Measurements from ENCODE around the gene RSPH3. TPM values are rescaled to one million over a fixed set of nuclear protein-coding genes. Genes with fewer than 3 reads are reported as not detected.
"Not testable (repeated sequence)": the region's sequence is repeated elsewhere in the genome, so short reads cannot be mapped to it uniquely, and the experiment has no call there.

RSPH3 gene
- total and polyA plus RNA-seq, 2 of the 8 experiments (the other 6 are each of a cell fraction or from before 2014, with no cell fraction given) = 0.60 to 2.7 TPM

DNA sequence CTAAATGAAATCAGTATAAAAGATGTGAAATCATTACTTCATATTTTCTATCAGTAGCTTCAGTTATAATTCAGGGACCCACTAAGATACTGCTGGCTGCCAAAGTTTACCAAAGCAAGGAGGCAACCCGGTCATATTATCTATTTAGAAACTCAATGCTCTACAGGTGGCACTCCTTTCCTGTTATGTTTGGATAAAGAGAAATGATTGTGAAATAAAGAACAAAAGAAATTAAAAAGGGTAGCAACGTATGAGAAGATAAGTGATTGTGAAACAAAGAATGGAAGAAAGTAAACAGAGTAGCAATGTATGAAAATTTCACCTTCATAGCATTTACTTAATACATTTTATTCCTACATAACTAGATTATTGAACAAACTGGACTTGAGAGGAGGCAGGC, 45.2 kb downstream of the RSPH3 start (continued):
- TF ChIP-seq SIN3A (conservative IDR thresholded peaks at IDR 0.05 in 1 of 2, IDR thresholded peaks at IDR 0.05 in 1 of 2; ENCODE audit: low read depth in 1 of 2, low read length in 2 of 2) = no peak
- no peak for TF ChIP-seq EGR1 (IDR thresholded peaks at IDR 0.05; ENCODE audit: borderline replicate concordance, low read depth, low read length)
- no peak for TF ChIP-seq NRF1 (IDR thresholded peaks at IDR 0.05; ENCODE audit: low read depth, low read length)
- TF ChIP-seq, protein P1, sequence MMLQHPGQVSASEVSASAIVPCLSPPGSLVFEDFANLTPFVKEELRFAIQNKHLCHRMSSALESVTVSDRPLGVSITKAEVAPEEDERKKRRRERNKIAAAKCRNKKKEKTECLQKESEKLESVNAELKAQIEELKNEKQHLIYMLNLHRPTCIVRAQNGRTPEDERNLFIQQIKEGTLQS (IDR thresholded peaks at IDR 0.05; ENCODE audit: insufficient read depth, low read depth, low read length) = no peak

DNA sequence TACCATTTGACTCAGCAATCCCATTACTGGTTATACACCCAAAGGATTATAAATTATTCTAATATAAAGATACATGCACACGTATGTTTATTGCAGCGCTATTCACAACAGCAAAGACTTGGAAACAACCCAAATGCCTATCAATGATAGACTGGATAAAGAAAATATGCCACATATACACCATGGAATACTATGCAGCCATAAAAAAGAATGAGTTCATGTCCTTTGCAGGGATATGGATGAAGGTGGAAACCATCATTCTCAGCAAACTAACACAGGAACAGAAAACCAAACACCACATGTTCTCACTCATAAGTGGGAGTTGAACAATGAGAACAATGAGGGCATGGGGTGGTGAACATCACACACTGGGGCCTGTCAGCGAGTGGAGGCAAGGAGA, 48.0 kb downstream of the RSPH3 start:
- not testable (repeated sequence) for H3K18ac ChIP-seq (ENCODE audit: extremely low read depth, low read length); H3K9ac ChIP-seq (replicated peaks in 1 of 4; ENCODE audit: extremely low read depth in 1 of 4, low read depth in 3 of 4, low read length in 3 of 4); FAIRE-seq; H3K4me1 ChIP-seq (replicated peaks in 1 of 4; ENCODE audit: control insufficient read depth in 3 of 4, insufficient read depth in 4 of 4, low read length in 3 of 4); H3K4ac ChIP-seq (replicated peaks; ENCODE audit: insufficient read length, low read depth, low read length); H3K14ac ChIP-seq (ENCODE audit: insufficient read length); H3K9me3 ChIP-seq (ENCODE audit: insufficient read depth in 2 of 2, low read depth in 1 of 2, low read length in 1 of 2); H3K56ac ChIP-seq (replicated peaks; ENCODE audit: insufficient read length, low read depth, low read length); H2BK20ac ChIP-seq (ENCODE audit: low read length); H4K20me1 ChIP-seq (replicated peaks in 1 of 2; ENCODE audit: control insufficient read depth in 1 of 2, insufficient read depth in 2 of 2, low read length in 2 of 2); H2AK5ac ChIP-seq (ENCODE audit: low read depth, low read length); H3K36me3 ChIP-seq (ENCODE audit: control insufficient read depth in 2 of 4, insufficient read depth in 4 of 4, low read length in 3 of 4); H3K4me3 ChIP-seq (ENCODE audit: extremely low read depth in 1 of 4, insufficient read depth in 2 of 4, low read depth in 3 of 4, low read length in 4 of 4); H2BK15ac ChIP-seq (ENCODE audit: low read length); H4K8ac ChIP-seq (ENCODE audit: extremely low read depth, insufficient read depth, low read length); H3K23ac ChIP-seq (ENCODE audit: insufficient read length); H3K79me1 ChIP-seq (ENCODE audit: low read depth, low read length); H3K79me2 ChIP-seq (ENCODE audit: control insufficient read depth in 1 of 2, insufficient read depth in 2 of 2, low read length in 2 of 2); H4K5ac ChIP-seq (ENCODE audit: insufficient read length, low read depth, low read length); H3K27ac ChIP-seq (ENCODE audit: low read depth, low read length); H2BK12ac ChIP-seq (ENCODE audit: low read depth, low read length); H2BK5ac ChIP-seq (ENCODE audit: low read depth, low read length); H3K27me3 ChIP-seq (replicated peaks in 1 of 4; ENCODE audit: control insufficient read depth in 3 of 4, extremely low read depth in 1 of 4, insufficient read depth in 3 of 4, low read length in 3 of 4); H2AFZ ChIP-seq (ENCODE audit: low read length); H3K23me2 ChIP-seq (ENCODE audit: low read depth, low read length); H3K4me2 ChIP-seq (ENCODE audit: insufficient read depth in 1 of 2, low read depth in 2 of 2, low read length in 2 of 2); DNase-seq (ENCODE audit: low read depth in 1 of 2, low spot score in 2 of 2); H4K91ac ChIP-seq (replicated peaks; ENCODE audit: insufficient read length, low read length); H2BK120ac ChIP-seq (replicated peaks; ENCODE audit: low read depth, low read length)
- POLR2A ChIA-PET (ENCODE audit: partially characterized antibody) = interaction anchor here (0.6 kb wide), 1 partner anchor 146 kb away, joined by 5 read pairs; no protein-coding TSS in a partner anchor
- CTCF ChIA-PET (ENCODE audit: partially characterized antibody) = interaction anchor here (1.3 kb wide), 1 partner anchor 10 kb away, joined by 4 read pairs; no protein-coding TSS in a partner anchor
- 96% methylated on average over 3 of the region's 3 CpGs; no CpG with 5 or more reads in 1 of the 2 experiments for WGBS, 2 experiments (ENCODE audit: extremely low coverage in 1 of 2, insufficient coverage in 1 of 2, insufficient read length in 1 of 2, insufficient replicate concordance in 2 of 2, low coverage in 1 of 2, low lambda C conversion rate in 2 of 2, missing lambda C conversion rate in 1 of 2)

Measured in H1 (cell line).